ENCODE results near the gene GRWD1. TPM values are rescaled to one million over a fixed set of nuclear protein-coding genes. Genes with fewer than 3 reads are reported as not detected.

GRWD1 gene
- total RNA-seq, 1 donor from 2014 or later = 25.0 TPM

- no peak for TF ChIP-seq CTCF (IDR thresholded peaks at IDR 0.05; ENCODE audit: partially characterized antibody, unreplicated experiment)
- peaks cover 3% of the 10 kb centered on the region for H3K27me3 Mint-ChIP-seq (ENCODE audit: unreplicated experiment)
- H3K4me1 Mint-ChIP-seq (ENCODE audit: low read depth, unreplicated experiment) = no peaks in the 10 kb centered on the region
- no peak overlapping the region for H3K27ac Mint-ChIP-seq (ENCODE audit: unreplicated experiment)
- no peaks in the 10 kb centered on the region for H3K9me3 Mint-ChIP-seq (ENCODE audit: unreplicated experiment)
- DNase-seq = no peak
- H3K4me3 Mint-ChIP-seq (ENCODE audit: unreplicated experiment) = no peak overlapping the region
- no peaks in the 10 kb centered on the region for H3K36me3 Mint-ChIP-seq (ENCODE audit: unreplicated experiment)
Measured at GRCh38 chr19:48424694-48425219, 21.0 kb upstream of the GRWD1 start.

- peaks cover 3% of the 10 kb centered on the region for H3K9me3 Mint-ChIP-seq (ENCODE audit: unreplicated experiment)
- no peak for DNase-seq
- no peak overlapping the region for H3K27ac Mint-ChIP-seq (ENCODE audit: unreplicated experiment)
- no peaks in the 10 kb centered on the region for H3K4me1 Mint-ChIP-seq (ENCODE audit: low read depth, unreplicated experiment)
- H3K27me3 Mint-ChIP-seq (ENCODE audit: unreplicated experiment) = peaks cover 3% of the 10 kb centered on the region
- no peak for TF ChIP-seq CTCF (IDR thresholded peaks at IDR 0.05; ENCODE audit: partially characterized antibody, unreplicated experiment)
- H3K36me3 Mint-ChIP-seq (ENCODE audit: unreplicated experiment) = peaks cover 5% of the 10 kb centered on the region
- H3K4me3 Mint-ChIP-seq (ENCODE audit: unreplicated experiment) = no peak overlapping the region
Measured at GRCh38 chr19:48428670-48429069, 17.1 kb upstream of the GRWD1 start.

GRCh38 chr19:48433337-48433736, 12.4 kb upstream of the GRWD1 start:
- peaks cover 2% of the 10 kb centered on the region for H3K27me3 Mint-ChIP-seq (ENCODE audit: unreplicated experiment)
- H3K4me1 Mint-ChIP-seq (ENCODE audit: low read depth, unreplicated experiment) = no peaks in the 10 kb centered on the region
- peaks cover 5% of the 10 kb centered on the region for H3K36me3 Mint-ChIP-seq (ENCODE audit: unreplicated experiment)
- no peak for DNase-seq
- no peak overlapping the region for H3K4me3 Mint-ChIP-seq (ENCODE audit: unreplicated experiment)
- no peak overlapping the region for H3K27ac Mint-ChIP-seq (ENCODE audit: unreplicated experiment)
- peaks cover 3% of the 10 kb centered on the region for H3K9me3 Mint-ChIP-seq (ENCODE audit: unreplicated experiment)
- TF ChIP-seq CTCF (IDR thresholded peaks at IDR 0.05; ENCODE audit: partially characterized antibody, unreplicated experiment) = no peak

- Mint-ChIP-seq H3K36me3 (ENCODE audit: unreplicated experiment) (no peaks in the 10 kb centered on the region), H3K9me3 (ENCODE audit: unreplicated experiment) (peaks cover 6% of the 10 kb centered on the region), H3K4me1 (ENCODE audit: low read depth, unreplicated experiment) (no peaks in the 10 kb centered on the region), H3K27me3 (ENCODE audit: unreplicated experiment) (peaks cover 2% of the 10 kb centered on the region), H3K27ac (ENCODE audit: unreplicated experiment) (no peak overlapping the region), H3K4me3 (ENCODE audit: unreplicated experiment) (no peak overlapping the region)
- DNase-seq = no peak
- TF ChIP-seq CTCF (IDR thresholded peaks at IDR 0.05; ENCODE audit: partially characterized antibody, unreplicated experiment) = no peak
Measured at GRCh38 chr19:48436586-48436985, 9.2 kb upstream of the GRWD1 start.

- DNase-seq = no peak
- TF ChIP-seq CTCF (IDR thresholded peaks at IDR 0.05; ENCODE audit: partially characterized antibody, unreplicated experiment) = no peak
- Mint-ChIP-seq H3K9me3 (ENCODE audit: unreplicated experiment) (peaks cover 10% of the 10 kb centered on the region), H3K4me3 (ENCODE audit: unreplicated experiment) (no peak overlapping the region), H3K36me3 (ENCODE audit: unreplicated experiment) (no peaks in the 10 kb centered on the region), H3K4me1 (ENCODE audit: low read depth, unreplicated experiment) (peaks cover 11% of the 10 kb centered on the region), H3K27ac (ENCODE audit: unreplicated experiment) (no peak overlapping the region), H3K27me3 (ENCODE audit: unreplicated experiment) (peaks cover 23% of the 10 kb centered on the region)
Measured at GRCh38 chr19:48441360-48442050, 4.3 kb upstream of the GRWD1 start.

All from glutamatergic neuron (in vitro differentiated cells).